ENCODE data around the gene MYH13.

Gene MYH13

GRCh38 chr17:10372906-10373305 lies at the start of gene MYH13:
TSS of gene MYH13 (minus strand) at chr17:10373006. CDS start at chr17:10364530, 8,476 bp downstream.
- H3K4me3 ChIP-seq (ENCODE audit: low read length) = no peak within 1 kb of the TSS
- no peaks in the 10 kb centered on the region for H4K20me1 ChIP-seq (ENCODE audit: insufficient read depth, low read length)
- no peak within 1 kb of the TSS for H3K27ac ChIP-seq (ENCODE audit: low read length)
- H3K4me2 ChIP-seq (ENCODE audit: low read length) = no peak within 1 kb of the TSS
- no peaks in the 10 kb centered on the region for H3K4me1 ChIP-seq (ENCODE audit: low read length)
- no peaks in the 10 kb centered on the region for H3K79me2 ChIP-seq (ENCODE audit: low read length)
- H3K9me3 ChIP-seq (ENCODE audit: insufficient read depth, low read length) = no peaks in the 10 kb centered on the region
- no peak within 1 kb of the TSS for H2AFZ ChIP-seq (ENCODE audit: low read depth, low read length)
- H3K9ac ChIP-seq (ENCODE audit: low read length) = no peak within 1 kb of the TSS
- no peaks in the 10 kb centered on the region for H3K27me3 ChIP-seq (ENCODE audit: low read depth, low read length)
- TF ChIP-seq CTCF (IDR thresholded peaks at IDR 0.05; ENCODE audit: low read depth, low read length) (no peak), EZH2phosphoT487 (IDR thresholded peaks at IDR 0.05; ENCODE audit: low read depth) (no peak)
- H3K36me3 ChIP-seq (replicated peaks; ENCODE audit: low read depth, low read length) = no peaks in the 10 kb centered on the region

GRCh38 chr17:10421900-10422542 lies 49.2 kb upstream of the MYH13 start, which contains the start of gene MYH8:
TSS of gene MYH8 (minus strand) at chr17:10421950. CDS start at chr17:10420227, 1,723 bp downstream.
- no peak for TF ChIP-seq CTCF (IDR thresholded peaks at IDR 0.05; ENCODE audit: low read depth, low read length)
- TF ChIP-seq EZH2phosphoT487 (IDR thresholded peaks at IDR 0.05; ENCODE audit: low read depth) = no peak
- no peak within 1 kb of the TSS for H3K27ac ChIP-seq (ENCODE audit: low read length)
- no peak within 1 kb of the TSS for H2AFZ ChIP-seq (ENCODE audit: low read depth, low read length)
- H3K79me2 ChIP-seq (ENCODE audit: low read length) = no peaks in the 10 kb centered on the region
- no peak within 1 kb of the TSS for H3K4me2 ChIP-seq (ENCODE audit: low read length)
- no peaks in the 10 kb centered on the region for H3K9me3 ChIP-seq (ENCODE audit: insufficient read depth, low read length)
- no peak within 1 kb of the TSS for H3K9ac ChIP-seq (ENCODE audit: low read length)
- no peaks in the 10 kb centered on the region for H4K20me1 ChIP-seq (ENCODE audit: insufficient read depth, low read length)
- H3K27me3 ChIP-seq (ENCODE audit: low read depth, low read length) = no peaks in the 10 kb centered on the region
- no peaks in the 10 kb centered on the region for H3K36me3 ChIP-seq (replicated peaks; ENCODE audit: low read depth, low read length)
- H3K4me3 ChIP-seq (ENCODE audit: low read length) = no peak within 1 kb of the TSS
- H3K4me1 ChIP-seq (ENCODE audit: low read length) = no peaks in the 10 kb centered on the region

GRCh38 chr17:10421211-10421610 lies 48.4 kb upstream of the MYH13 start:
- Histone ChIP-seq H3K27ac (ENCODE audit: low read length) (no peak overlapping the region), H3K79me2 (ENCODE audit: low read length) (no peaks in the 10 kb centered on the region), H4K20me1 (ENCODE audit: insufficient read depth, low read length) (no peaks in the 10 kb centered on the region), H3K9ac (ENCODE audit: low read length) (no peak overlapping the region), H3K4me2 (ENCODE audit: low read length) (no peak overlapping the region), H2AFZ (ENCODE audit: low read depth, low read length) (no peak overlapping the region), H3K4me1 (ENCODE audit: low read length) (no peaks in the 10 kb centered on the region), H3K9me3 (ENCODE audit: insufficient read depth, low read length) (no peaks in the 10 kb centered on the region), H3K36me3 (replicated peaks; ENCODE audit: low read depth, low read length) (no peaks in the 10 kb centered on the region), H3K4me3 (ENCODE audit: low read length) (no peak overlapping the region), H3K27me3 (ENCODE audit: low read depth, low read length) (no peaks in the 10 kb centered on the region)
- TF ChIP-seq EZH2phosphoT487 (IDR thresholded peaks at IDR 0.05; ENCODE audit: low read depth) (no peak), CTCF (IDR thresholded peaks at IDR 0.05; ENCODE audit: low read depth, low read length) (no peak)

- Histone ChIP-seq H3K79me2 (ENCODE audit: low read length) (no peaks in the 10 kb centered on the region), H3K9ac (ENCODE audit: low read length) (no peak overlapping the region), H3K27ac (ENCODE audit: low read length) (no peak overlapping the region), H3K4me3 (ENCODE audit: low read length) (no peak overlapping the region), H3K27me3 (ENCODE audit: low read depth, low read length) (no peaks in the 10 kb centered on the region), H3K4me2 (ENCODE audit: low read length) (no peak overlapping the region), H3K9me3 (ENCODE audit: insufficient read depth, low read length) (no peaks in the 10 kb centered on the region), H4K20me1 (ENCODE audit: insufficient read depth, low read length) (no peaks in the 10 kb centered on the region), H3K36me3 (replicated peaks; ENCODE audit: low read depth, low read length) (no peaks in the 10 kb centered on the region), H2AFZ (ENCODE audit: low read depth, low read length) (no peak overlapping the region), H3K4me1 (ENCODE audit: low read length) (no peaks in the 10 kb centered on the region)
- no peak for TF ChIP-seq EZH2phosphoT487 (IDR thresholded peaks at IDR 0.05; ENCODE audit: low read depth)
- no peak for TF ChIP-seq CTCF (IDR thresholded peaks at IDR 0.05; ENCODE audit: low read depth, low read length)
These were observed 48.0 kb upstream of the MYH13 start for GRCh38 chr17:10420811-10421210.

Measured in OCI-LY3 (cell line).